ENCODE results near the gene GGACT.

The GGACT gene

GRCh38 chr13:100540621-100541020 lies 48.0 kb downstream of the GGACT start (continued):
- TF ChIP-seq ZNF529 (tag by site-specific recombination; IDR thresholded peaks at IDR 0.05; ENCODE audit: insufficient replicate concordance) (no peak), ZNF530 (tag by site-specific recombination; IDR thresholded peaks at IDR 0.05; ENCODE audit: low read depth) (no peak), ZNF501 (tag by site-specific recombination; IDR thresholded peaks at IDR 0.05) (no peak)
- TF ChIP-seq, protein P1, sequence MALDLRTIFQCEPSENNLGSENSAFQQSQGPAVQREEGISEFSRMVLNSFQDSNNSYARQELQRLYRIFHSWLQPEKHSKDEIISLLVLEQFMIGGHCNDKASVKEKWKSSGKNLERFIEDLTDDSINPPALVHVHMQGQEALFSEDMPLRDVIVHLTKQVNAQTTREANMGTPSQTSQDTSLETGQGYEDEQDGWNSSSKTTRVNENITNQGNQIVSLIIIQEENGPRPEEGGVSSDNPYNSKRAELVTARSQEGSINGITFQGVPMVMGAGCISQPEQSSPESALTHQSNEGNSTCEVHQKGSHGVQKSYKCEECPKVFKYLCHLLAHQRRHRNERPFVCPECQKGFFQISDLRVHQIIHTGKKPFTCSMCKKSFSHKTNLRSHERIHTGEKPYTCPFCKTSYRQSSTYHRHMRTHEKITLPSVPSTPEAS (tag by site-specific recombination; IDR thresholded peaks at IDR 0.05): no peak

DNA sequence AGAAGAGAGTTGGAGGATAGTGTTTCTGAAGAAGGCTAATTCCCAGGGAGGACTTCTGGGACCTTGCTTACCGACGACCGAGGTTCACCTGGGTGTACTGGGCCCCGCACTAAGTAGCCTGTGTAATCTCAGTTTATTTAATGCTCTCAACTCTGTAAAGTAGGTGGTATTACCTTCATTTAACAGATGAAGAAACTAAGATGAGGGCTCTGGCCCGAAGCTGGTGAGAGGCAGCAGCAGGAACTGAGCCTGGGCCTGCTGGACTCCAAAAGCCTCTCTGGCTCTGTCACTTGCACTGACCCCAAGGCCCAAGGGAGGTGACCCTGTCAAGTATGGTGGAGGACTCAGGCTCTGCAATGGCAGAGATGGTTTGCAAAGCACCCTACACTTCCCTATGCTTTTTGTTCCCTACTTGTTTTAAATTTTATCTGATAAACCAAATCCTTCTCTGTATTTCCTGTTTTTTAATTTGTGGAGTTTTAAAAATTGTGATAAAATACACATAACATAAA lies 50.6 kb downstream of the GGACT start:
- H3K36me3 ChIP-seq (ENCODE audit: control insufficient read depth in 2 of 2, insufficient read depth in 1 of 2, low read length in 2 of 2): no peaks in the 10 kb centered on the region
- no peak overlapping the region for H3K27ac ChIP-seq (ENCODE audit: extremely low read depth, low read depth, low read length)
- TF ChIP-seq ZBTB48 (tag by site-specific recombination; IDR thresholded peaks at IDR 0.05): no peak
- no peak for TF ChIP-seq ZNF341 (tag by site-specific recombination; IDR thresholded peaks at IDR 0.05; ENCODE audit: low read depth)
- CTCF ChIA-PET: no interaction called here
- no peak overlapping the region for H3K4me3 ChIP-seq (ENCODE audit: low read depth, low read length)
- POLR2A ChIA-PET: no interaction called here
- H3K4me1 ChIP-seq (ENCODE audit: control insufficient read depth, insufficient read depth, low read length): no peaks in the 10 kb centered on the region
- no peaks in the 10 kb centered on the region for H3K9me3 ChIP-seq (ENCODE audit: control insufficient read depth, insufficient read depth, low read depth, low read length)

GRCh38 chr13:100537486-100537885 lies 51.1 kb downstream of the GGACT start:
- no peak overlapping the region for H3K4me3 ChIP-seq (ENCODE audit: low read depth, low read length)
- H3K27ac ChIP-seq (ENCODE audit: extremely low read depth, low read depth, low read length): no peak overlapping the region
- no peak for TF ChIP-seq ZFP69B (tag by site-specific recombination; IDR thresholded peaks at IDR 0.05)
- no peak for TF ChIP-seq ZNF571 (tag by site-specific recombination; IDR thresholded peaks at IDR 0.05)
- no peak for TF ChIP-seq ZNF37A (tag by site-specific recombination; IDR thresholded peaks at IDR 0.05)
- TF ChIP-seq ZNF366 (tag by site-specific recombination; conservative IDR thresholded peaks at IDR 0.05): no peak
- TF ChIP-seq ZNF585B (tag by site-specific recombination; IDR thresholded peaks at IDR 0.05): no peak
- TF ChIP-seq KLF9 (tag by site-specific recombination; IDR thresholded peaks at IDR 0.05; ENCODE audit: low read depth): no peak
- TF ChIP-seq ZNF324 (tag by site-specific recombination; IDR thresholded peaks at IDR 0.05): no peak
- TF ChIP-seq ZSCAN23 (tag by site-specific recombination; IDR thresholded peaks at IDR 0.05): no peak
- no peak for TF ChIP-seq ZBTB20 (tag by site-specific recombination; IDR thresholded peaks at IDR 0.05)
- TF ChIP-seq, protein P2, sequence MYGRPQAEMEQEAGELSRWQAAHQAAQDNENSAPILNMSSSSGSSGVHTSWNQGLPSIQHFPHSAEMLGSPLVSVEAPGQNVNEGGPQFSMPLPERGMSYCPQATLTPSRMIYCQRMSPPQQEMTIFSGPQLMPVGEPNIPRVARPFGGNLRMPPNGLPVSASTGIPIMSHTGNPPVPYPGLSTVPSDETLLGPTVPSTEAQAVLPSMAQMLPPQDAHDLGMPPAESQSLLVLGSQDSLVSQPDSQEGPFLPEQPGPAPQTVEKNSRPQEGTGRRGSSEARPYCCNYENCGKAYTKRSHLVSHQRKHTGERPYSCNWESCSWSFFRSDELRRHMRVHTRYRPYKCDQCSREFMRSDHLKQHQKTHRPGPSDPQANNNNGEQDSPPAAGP (tag by site-specific recombination; IDR thresholded peaks at IDR 0.05): no peak
- TF ChIP-seq KLF7 (tag by site-specific recombination; IDR thresholded peaks at IDR 0.05; ENCODE audit: borderline replicate concordance): no peak
- TF ChIP-seq ZBTB7A (tag by site-specific recombination; IDR thresholded peaks at IDR 0.05; ENCODE audit: low read depth): no peak
- TF ChIP-seq MEIS1 (CRISPR knock-in tag; IDR thresholded peaks at IDR 0.05; ENCODE audit: borderline replicate concordance): no peak
- TF ChIP-seq KLF16 (tag by site-specific recombination; IDR thresholded peaks at IDR 0.05): no peak
- TF ChIP-seq HIC1 (tag by site-specific recombination; IDR thresholded peaks at IDR 0.05): no peak
- no peak for TF ChIP-seq SALL2 (tag by site-specific recombination; IDR thresholded peaks at IDR 0.05; ENCODE audit: borderline replicate concordance)
- TF ChIP-seq IKZF3 (tag by site-specific recombination; IDR thresholded peaks at IDR 0.05): no peak
- TF ChIP-seq KLF8 (tag by site-specific recombination; IDR thresholded peaks at IDR 0.05): no peak
- no peak for TF ChIP-seq ZNF514 (tag by site-specific recombination; IDR thresholded peaks at IDR 0.05)
- H3K9me3 ChIP-seq (ENCODE audit: control insufficient read depth, insufficient read depth, low read depth, low read length): no peaks in the 10 kb centered on the region
- no peaks in the 10 kb centered on the region for H3K4me1 ChIP-seq (ENCODE audit: control insufficient read depth, insufficient read depth, low read length)
- CTCF ChIA-PET: no interaction called here
- H3K36me3 ChIP-seq (ENCODE audit: control insufficient read depth in 2 of 2, insufficient read depth in 1 of 2, low read length in 2 of 2): no peaks in the 10 kb centered on the region
- POLR2A ChIA-PET: no interaction called here
